ENCODE measurements around the gene TEX48. TPM values are rescaled to one million over a fixed set of nuclear protein-coding genes. Genes with fewer than 3 reads are reported as not detected.

TEX48 gene
- total RNA-seq, 1 donor from 2014 or later = not detected

- Mint-ChIP-seq H3K9me3 (no peaks in the 10 kb centered on the region), H3K4me1 (peaks cover 8% of the 10 kb centered on the region), H3K4me3 (no peak overlapping the region), H3K36me3 (no peaks in the 10 kb centered on the region), H3K27me3 (ENCODE audit: insufficient read depth, low read depth) (no peaks in the 10 kb centered on the region), H3K27ac (no peak overlapping the region)
- H3K4me2 ChIP-seq = no peak overlapping the region
- H3K36me3 ChIP-seq = no peaks in the 10 kb centered on the region
- H3K4me1 ChIP-seq = peaks cover 13% of the 10 kb centered on the region
- H3K27me3 ChIP-seq = peaks cover 14% of the 10 kb centered on the region
- no peaks in the 10 kb centered on the region for H3K9me3 ChIP-seq (ENCODE audit: low read depth)
- H3F3A ChIP-seq (ENCODE audit: low read depth) = peaks cover 12% of the 10 kb centered on the region
- no peak overlapping the region for H3K27ac ChIP-seq
- no peak overlapping the region for H3K9ac ChIP-seq
- H3K4me3 ChIP-seq = no peak overlapping the region
- H4K20me1 ChIP-seq (ENCODE audit: low read depth) = no peaks in the 10 kb centered on the region
- no peak for DNase-seq (ENCODE audit: low spot score)
- no peak overlapping the region for H2AFZ ChIP-seq (replicated peaks)
- TF ChIP-seq EZH2 (IDR thresholded peaks at IDR 0.05) = no peak
- no peak for TF ChIP-seq CTCF (IDR thresholded peaks at IDR 0.05)
- TF ChIP-seq EZH2phosphoT487 (IDR thresholded peaks at IDR 0.05) = no peak
- no peaks in the 10 kb centered on the region for H3K79me2 ChIP-seq (ENCODE audit: low read depth)
Measured at GRCh38 chr9:114724744-114725143, 42.8 kb upstream of the TEX48 start.

GRCh38 chr9:114723931-114724330 is 41.9 kb upstream of the TEX48 start:
- Histone ChIP-seq H2AFZ (replicated peaks) (no peak overlapping the region), H3K36me3 (no peaks in the 10 kb centered on the region), H3K27ac (no peak overlapping the region), H3K4me3 (no peak overlapping the region), H3K9ac (no peak overlapping the region), H3K4me2 (no peak overlapping the region), H3K27me3 (peaks cover 14% of the 10 kb centered on the region), H3K4me1 (peaks cover 13% of the 10 kb centered on the region), H4K20me1 (ENCODE audit: low read depth) (no peaks in the 10 kb centered on the region), H3K79me2 (ENCODE audit: low read depth) (no peaks in the 10 kb centered on the region), H3F3A (ENCODE audit: low read depth) (peaks cover 12% of the 10 kb centered on the region), H3K9me3 (ENCODE audit: low read depth) (no peaks in the 10 kb centered on the region)
- Mint-ChIP-seq H3K36me3 (no peaks in the 10 kb centered on the region), H3K4me1 (peaks cover 8% of the 10 kb centered on the region), H3K27ac (no peak overlapping the region), H3K9me3 (no peaks in the 10 kb centered on the region), H3K4me3 (no peak overlapping the region), H3K27me3 (ENCODE audit: insufficient read depth, low read depth) (no peaks in the 10 kb centered on the region)
- TF ChIP-seq EZH2phosphoT487 (IDR thresholded peaks at IDR 0.05) (no peak), EZH2 (IDR thresholded peaks at IDR 0.05) (no peak)
- DNase-seq (ENCODE audit: low spot score) = no peak

- Histone ChIP-seq H3K79me2 (ENCODE audit: low read depth) (no peaks in the 10 kb centered on the region), H3K27ac (no peak overlapping the region), H3K9me3 (ENCODE audit: low read depth) (no peaks in the 10 kb centered on the region), H3K4me2 (no peak overlapping the region), H3K9ac (no peak overlapping the region), H3K4me3 (no peak overlapping the region), H4K20me1 (ENCODE audit: low read depth) (no peaks in the 10 kb centered on the region), H3K36me3 (no peaks in the 10 kb centered on the region), H2AFZ (replicated peaks) (no peak overlapping the region), H3K27me3 (peaks cover 14% of the 10 kb centered on the region), H3F3A (ENCODE audit: low read depth) (peaks cover 12% of the 10 kb centered on the region), H3K4me1 (peaks cover 13% of the 10 kb centered on the region)
- DNase-seq (ENCODE audit: low spot score) = no peak
- Mint-ChIP-seq H3K4me3 (no peak overlapping the region), H3K27me3 (ENCODE audit: insufficient read depth, low read depth) (peaks cover 2% of the 10 kb centered on the region), H3K9me3 (no peaks in the 10 kb centered on the region), H3K36me3 (no peaks in the 10 kb centered on the region), H3K27ac (no peak overlapping the region), H3K4me1 (peaks cover 8% of the 10 kb centered on the region)
- TF ChIP-seq CTCF (IDR thresholded peaks at IDR 0.05) (no peak), EZH2 (IDR thresholded peaks at IDR 0.05) (no peak), EZH2phosphoT487 (IDR thresholded peaks at IDR 0.05) (no peak)
Measured at GRCh38 chr9:114722937-114723620, 41.1 kb upstream of the TEX48 start.

GRCh38 chr9:114722081-114722621 is 40.2 kb upstream of the TEX48 start:
- H3K9ac ChIP-seq = no peak overlapping the region
- no peaks in the 10 kb centered on the region for H3K9me3 ChIP-seq (ENCODE audit: low read depth)
- H3K4me3 Mint-ChIP-seq = no peak overlapping the region
- peaks cover 1% of the 10 kb centered on the region for H3K9me3 Mint-ChIP-seq
- peaks cover 13% of the 10 kb centered on the region for H3K4me1 ChIP-seq
- H3K36me3 Mint-ChIP-seq = no peaks in the 10 kb centered on the region
- H3K36me3 ChIP-seq = no peaks in the 10 kb centered on the region
- no peak overlapping the region for H3K27ac ChIP-seq
- peaks cover 2% of the 10 kb centered on the region for H3K27me3 Mint-ChIP-seq (ENCODE audit: insufficient read depth, low read depth)
- no peak for DNase-seq (ENCODE audit: low spot score)
- H3K4me2 ChIP-seq = peak overlapping the region; percentile 67
- H3K79me2 ChIP-seq (ENCODE audit: low read depth) = no peaks in the 10 kb centered on the region
- peaks cover 14% of the 10 kb centered on the region for H3K27me3 ChIP-seq
- H3K4me3 ChIP-seq = no peak overlapping the region
- H2AFZ ChIP-seq (replicated peaks) = no peak overlapping the region
- peaks cover 12% of the 10 kb centered on the region for H3F3A ChIP-seq (ENCODE audit: low read depth)
- peaks cover 8% of the 10 kb centered on the region for H3K4me1 Mint-ChIP-seq
- H4K20me1 ChIP-seq (ENCODE audit: low read depth) = no peaks in the 10 kb centered on the region
- TF ChIP-seq CTCF (IDR thresholded peaks at IDR 0.05) (no peak), EZH2phosphoT487 (IDR thresholded peaks at IDR 0.05) (no peak), EZH2 (IDR thresholded peaks at IDR 0.05) (no peak)
- no peak overlapping the region for H3K27ac Mint-ChIP-seq
